OCI-M2 (cell line): ENCODE results near the gene NBL1.
"Not testable (repeated sequence)": the region's sequence is repeated elsewhere in the genome, so short reads cannot be mapped to it uniquely, and the experiment has no call there.

Experiments
- DNase-seq: peaks from one replicate; lab custom pipeline; 2025; ENCODE audit not compliant: unreplicated experiment; lab: John Stamatoyannopoulos, UW

NBL1 gene

GRCh38 chr1:19621274-19621950 lies 22.7 kb upstream of the NBL1 start:
- DNase-seq, result no peak

GRCh38 chr1:19622204-19622603 lies 21.9 kb upstream of the NBL1 start:
- DNase-seq, result no peak

GRCh38 chr1:19623523-19623922 lies 20.6 kb upstream of the NBL1 start:
- no peak for DNase-seq

GRCh38 chr1:19625291-19625937 lies 18.7 kb upstream of the NBL1 start:
- no peak for DNase-seq

GRCh38 chr1:19628879-19629278 lies 15.2 kb upstream of the NBL1 start:
- DNase-seq, result no peak

GRCh38 chr1:19629357-19629756 lies 14.8 kb upstream of the NBL1 start:
- DNase-seq, result no peak

GRCh38 chr1:19630192-19630591 lies 13.9 kb upstream of the NBL1 start:
- DNase-seq, result not testable (repeated sequence)

GRCh38 chr1:19630720-19631395 lies 13.3 kb upstream of the NBL1 start:
- no peak for DNase-seq

GRCh38 chr1:19632211-19632610 lies 11.9 kb upstream of the NBL1 start:
- DNase-seq, result no peak

GRCh38 chr1:19633106-19633505 lies 11.0 kb upstream of the NBL1 start:
- no peak for DNase-seq

GRCh38 chr1:19635064-19635463 lies 9.0 kb upstream of the NBL1 start:
- not testable (repeated sequence) for DNase-seq

GRCh38 chr1:19635646-19636045 lies 8.5 kb upstream of the NBL1 start:
- DNase-seq, result no peak

- no peak for DNase-seq
Measured at GRCh38 chr1:19636065-19636464, 8.0 kb upstream of the NBL1 start.

GRCh38 chr1:19636749-19637148 lies 7.4 kb upstream of the NBL1 start:
- not testable (repeated sequence) for DNase-seq

GRCh38 chr1:19637606-19638005 lies 6.5 kb upstream of the NBL1 start:
- DNase-seq, result no peak

GRCh38 chr1:19639228-19639627 lies 4.9 kb upstream of the NBL1 start:
- not testable (repeated sequence) for DNase-seq

- no peak for DNase-seq
Measured at GRCh38 chr1:19639999-19640362, 4.1 kb upstream of the NBL1 start.

GRCh38 chr1:19640363-19641316 lies 3.5 kb upstream of the NBL1 start:
- DNase-seq, result no peak

- DNase-seq, result no peak
Measured at GRCh38 chr1:19643121-19643520, 990 bp upstream of the NBL1 start.

- DNase-seq, result no peak
Measured at GRCh38 chr1:19644395-19644680, 227 bp downstream of the NBL1 start.

- no peak for DNase-seq
Measured at GRCh38 chr1:19644681-19645410, 735 bp downstream of the NBL1 start.
